ENCODE results near the gene AMIGO2.

GRCh38 chr12:47052274-47052673 lies 27.5 kb downstream of the AMIGO2 start:
- TF ChIP-seq CTCF (conservative IDR thresholded peaks at IDR 0.05; ENCODE audit: low read depth, low read length), result no peak
- no peak for TF ChIP-seq EZH2 (IDR thresholded peaks at IDR 0.05; ENCODE audit: low read length, unreplicated experiment)
- no peak for TF ChIP-seq EZH2phosphoT487 (IDR thresholded peaks at IDR 0.05; ENCODE audit: borderline replicate concordance, low read length)

Measured in PC-3 (cell line).